CD4-positive, alpha-beta T cell treated with Interleukin-4 for 4 hours (primary cell): Measurements from ENCODE around the gene VSTM4.

Experiments used
- DNase-seq: peaks from one replicate; pipeline ENCODE4 v3.0.0-alpha.2; 2020

Gene VSTM4

GRCh38 chr10:49037187-49037586 lies 78.1 kb downstream of the VSTM4 start:
- no peak for DNase-seq

- no peak for DNase-seq
Observed at GRCh38 chr10:49036638-49037037, 78.7 kb downstream of the VSTM4 start.

DNA sequence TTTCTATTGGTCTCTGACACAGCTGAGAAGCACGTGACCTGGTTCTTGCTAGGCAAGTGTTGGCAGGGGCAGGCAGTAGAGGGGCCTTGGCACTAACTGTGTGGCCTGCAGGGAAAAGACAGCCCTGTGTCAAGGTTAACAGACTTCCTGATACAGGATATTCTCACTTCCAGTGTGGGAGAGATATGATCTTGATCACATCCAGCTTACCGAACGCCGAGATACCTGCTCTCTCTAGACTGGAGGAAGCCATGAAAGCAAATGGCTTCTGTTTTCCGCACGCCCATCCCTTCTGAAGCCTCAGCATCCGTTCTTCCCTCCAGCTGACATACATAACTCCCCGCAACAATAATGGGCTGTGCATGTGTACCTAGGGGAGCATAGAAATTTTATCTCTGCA lies 79.4 kb downstream of the VSTM4 start:
- no peak for DNase-seq

GRCh38 chr10:49034925-49035324 lies 80.4 kb downstream of the VSTM4 start:
- no peak for DNase-seq

DNA sequence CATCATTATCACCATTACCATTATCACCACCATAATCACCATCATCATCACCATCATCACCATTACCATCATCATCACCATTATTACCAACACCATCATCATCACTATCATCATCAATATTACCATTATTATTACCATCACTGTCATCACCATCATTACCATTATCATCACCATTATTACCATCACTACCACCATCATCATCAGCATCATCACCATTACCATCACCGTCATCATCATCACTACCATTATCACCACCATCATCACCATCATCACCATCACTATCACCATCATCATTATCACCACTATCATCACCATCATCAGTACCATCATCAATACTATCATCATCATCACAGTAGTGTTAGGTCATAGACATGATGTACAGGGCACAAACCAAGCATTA lies 81.4 kb downstream of the VSTM4 start:
- DNase-seq: no peak

GRCh38 chr10:49029666-49030065 lies 85.7 kb downstream of the VSTM4 start:
- no peak for DNase-seq

- DNase-seq: no peak
Observed at GRCh38 chr10:49028639-49029038, 86.7 kb downstream of the VSTM4 start.

DNA sequence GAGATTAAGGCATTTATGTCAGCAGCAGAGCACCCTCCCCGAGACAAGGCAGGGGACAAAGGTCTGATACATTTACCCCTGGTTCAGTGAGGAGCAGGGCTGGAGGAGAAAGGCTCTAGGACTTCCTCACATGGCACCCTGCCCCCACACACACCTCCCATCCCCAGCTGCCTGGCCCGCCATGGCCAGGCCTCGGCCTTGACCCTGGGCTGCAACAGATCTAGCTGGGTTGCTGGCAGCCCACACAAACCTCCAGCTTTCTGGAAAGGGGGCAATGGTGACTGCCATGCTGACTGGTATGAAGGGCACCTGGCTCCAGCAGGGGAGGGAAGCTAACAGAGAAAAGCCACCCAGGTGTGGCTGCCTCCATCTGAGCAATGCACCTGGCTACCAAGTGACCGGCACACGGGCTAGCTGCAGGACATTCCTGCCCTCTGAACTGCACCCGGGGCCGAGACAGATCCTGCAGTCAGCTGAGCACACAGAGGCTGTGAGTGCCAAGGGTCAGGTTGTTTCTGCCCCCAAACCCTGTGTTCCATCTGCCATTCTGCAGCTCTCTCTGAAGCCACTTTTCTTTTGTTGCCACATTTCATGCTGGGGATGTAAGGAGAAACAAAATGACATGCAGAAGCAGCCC lies 89.9 kb downstream of the VSTM4 start:
- no peak for DNase-seq

GRCh38 chr10:49024484-49024883 lies 90.8 kb downstream of the VSTM4 start:
- DNase-seq: no peak

DNA sequence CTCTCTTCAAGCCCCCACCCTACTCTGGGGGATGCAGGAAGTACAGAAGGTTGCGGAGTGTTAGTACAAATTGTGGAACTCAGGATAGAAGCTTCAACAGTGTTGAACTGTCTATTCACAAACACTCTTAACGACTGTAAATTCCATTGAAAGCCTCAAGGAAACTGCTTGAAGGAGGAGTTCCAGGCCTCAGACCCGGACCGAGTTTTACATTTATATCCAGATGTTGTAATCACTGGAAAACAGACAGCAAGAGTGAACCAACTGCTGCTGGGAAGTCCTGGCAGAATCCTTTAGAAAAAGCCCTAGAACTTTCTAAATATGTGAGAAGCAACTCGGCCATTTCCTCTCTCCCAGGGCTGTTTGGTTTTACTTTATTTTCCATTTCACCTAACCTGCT lies 91.6 kb downstream of the VSTM4 start:
- no peak for DNase-seq

DNA sequence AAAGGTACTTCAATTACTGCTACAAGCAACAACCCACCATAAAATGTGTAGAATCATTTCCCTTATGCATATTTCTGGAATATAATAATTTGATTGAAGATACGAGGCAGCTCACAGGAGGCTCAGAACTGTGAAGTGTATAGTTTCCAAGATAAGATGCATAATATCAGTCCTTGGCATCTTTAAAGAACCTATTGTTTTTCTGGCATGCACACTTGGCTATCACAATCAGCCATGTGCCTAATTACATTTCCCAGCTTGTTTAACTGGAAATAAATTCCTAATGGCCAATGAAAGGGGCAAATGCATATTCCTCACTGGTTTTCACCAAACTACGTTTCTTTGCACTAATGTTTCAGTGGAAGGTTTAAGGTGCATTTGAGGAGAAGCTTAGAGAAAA lies 92.3 kb downstream of the VSTM4 start:
- no peak for DNase-seq

DNA sequence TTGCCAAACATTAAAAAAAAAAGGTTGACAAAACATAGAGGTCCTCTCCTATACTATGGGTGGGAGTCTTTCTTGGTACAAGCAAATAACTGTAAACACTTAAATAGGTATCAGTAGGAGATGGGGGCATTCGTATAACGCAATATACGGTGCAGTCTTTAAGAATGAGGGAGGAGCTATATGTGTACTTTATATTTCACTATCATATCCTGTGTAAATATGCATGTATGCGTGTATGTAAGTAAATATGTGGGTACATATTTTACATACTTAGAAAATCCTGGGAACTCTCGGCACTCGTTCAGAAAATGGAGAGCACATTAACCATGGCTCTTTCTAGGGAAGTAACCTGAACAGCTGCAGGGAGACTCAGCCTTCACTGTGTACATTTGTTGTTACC lies 93.6 kb downstream of the VSTM4 start:
- no peak for DNase-seq

DNA sequence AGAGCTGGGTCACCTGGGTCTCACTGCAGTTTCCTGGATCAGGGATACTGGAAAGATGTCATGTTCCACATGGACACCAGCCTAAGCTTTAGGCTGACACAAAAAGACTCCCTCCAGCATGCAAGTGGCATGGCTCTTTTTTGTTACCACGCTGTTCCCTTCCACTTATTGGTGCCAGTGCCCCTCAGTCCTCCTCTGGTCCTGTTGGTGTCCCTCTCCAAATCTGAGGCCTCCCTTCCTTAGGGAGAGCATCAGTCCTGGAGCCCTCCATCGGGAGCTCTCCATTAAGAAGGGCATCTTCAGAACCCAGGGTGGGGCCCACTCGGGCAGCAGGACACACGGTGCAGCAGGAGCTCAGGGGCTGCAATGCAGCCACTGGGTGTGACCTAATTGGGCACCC lies 99.6 kb downstream of the VSTM4 start:
- DNase-seq: no peak

GRCh38 chr10:49012603-49013002 lies 102.7 kb downstream of the VSTM4 start:
- no peak for DNase-seq

GRCh38 chr10:49011756-49012155 lies 103.6 kb downstream of the VSTM4 start:
- DNase-seq: no peak

DNA sequence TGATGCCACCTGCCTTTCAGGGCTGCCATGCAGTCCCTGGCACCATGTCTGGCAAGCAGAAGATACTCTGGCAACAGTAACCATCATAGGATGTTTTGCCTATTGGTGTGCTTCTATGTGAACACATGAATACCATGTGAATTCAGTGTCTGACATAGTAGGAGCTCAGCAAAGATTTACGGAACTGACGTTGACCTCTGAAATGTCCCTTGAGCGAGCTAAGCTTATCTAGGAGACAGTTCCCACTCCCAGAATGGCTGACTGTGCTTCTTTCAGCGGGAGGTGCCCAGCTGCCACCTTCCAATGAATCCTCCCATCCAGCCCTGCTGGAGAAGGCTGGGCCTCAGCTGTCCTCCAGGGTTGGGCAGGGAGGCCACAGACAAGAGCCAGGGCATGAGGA lies 104.5 kb downstream of the VSTM4 start:
- DNase-seq: no peak

DNA sequence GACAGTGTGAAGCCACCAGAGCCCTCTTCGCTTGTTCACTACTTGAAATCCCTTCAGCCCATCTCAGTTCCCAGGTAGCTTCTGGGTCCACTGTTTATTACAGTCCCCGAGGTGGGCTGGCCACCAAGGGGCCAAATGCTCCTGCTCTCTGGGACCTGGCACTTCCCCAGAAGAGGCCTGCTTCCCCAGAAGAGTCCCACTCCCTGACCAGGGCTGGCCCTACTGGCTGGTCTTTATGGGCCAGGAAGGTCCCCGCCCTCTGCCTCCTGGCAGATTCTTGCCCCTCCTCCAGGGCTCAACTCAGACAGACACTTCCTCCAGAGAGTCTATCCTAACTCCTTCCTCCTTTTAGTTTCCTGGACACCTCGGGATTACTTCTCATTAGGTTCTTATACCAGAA lies 105.0 kb downstream of the VSTM4 start:
- no peak for DNase-seq

GRCh38 chr10:49009199-49009979 lies 105.9 kb downstream of the VSTM4 start:
- DNase-seq: no peak

- DNase-seq: no peak
Observed at GRCh38 chr10:49008505-49009198, 106.7 kb downstream of the VSTM4 start.

- no peak for DNase-seq
Observed at GRCh38 chr10:49008091-49008490, 107.2 kb downstream of the VSTM4 start.

GRCh38 chr10:49007129-49007528 lies 108.2 kb downstream of the VSTM4 start:
- DNase-seq: no peak

- DNase-seq: no peak
Observed at GRCh38 chr10:49005270-49005669, 110.1 kb downstream of the VSTM4 start.

DNA sequence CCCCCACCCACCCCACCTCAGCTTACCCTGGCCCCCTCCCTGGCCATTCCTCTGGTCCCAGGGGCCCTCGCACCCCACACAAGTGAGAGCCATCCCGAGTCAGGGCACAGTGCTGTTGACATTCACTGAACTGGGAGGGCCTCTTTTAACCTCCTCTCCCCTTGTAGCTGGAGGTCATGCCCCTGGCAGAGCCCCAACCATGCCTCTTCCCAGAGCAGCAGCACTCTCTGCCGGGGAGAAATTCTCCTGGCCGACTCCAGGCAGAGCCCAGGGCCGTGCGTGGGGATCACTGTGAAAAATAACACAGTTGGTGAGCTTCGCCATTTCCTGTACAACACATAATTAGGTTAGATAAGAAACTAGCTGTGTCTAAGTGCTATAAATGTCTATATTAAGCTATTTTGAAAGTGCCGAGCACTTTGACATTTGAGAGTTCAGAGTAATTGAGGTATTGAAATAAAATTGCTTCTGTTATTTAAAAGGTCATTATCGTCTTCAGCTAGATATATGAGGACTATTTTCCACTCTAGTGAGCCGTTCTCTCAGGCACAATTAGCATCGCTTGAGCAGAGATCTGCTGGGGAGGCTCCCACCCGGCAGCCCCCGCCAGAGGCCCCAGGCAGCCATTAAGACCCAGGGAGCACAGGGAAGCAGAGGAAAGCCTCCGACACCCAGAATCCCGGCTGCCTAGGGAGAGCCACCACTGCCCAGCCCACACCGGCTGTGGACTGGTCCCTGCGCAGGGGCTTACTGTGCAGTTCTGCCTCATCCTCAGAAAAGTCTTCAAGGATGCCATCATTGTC lies 113.3 kb downstream of the VSTM4 start:
- DNase-seq: no peak
